Natural killer cell (primary cell): ENCODE measurements around the gene ELOB. TPM values are rescaled to one million over a fixed set of nuclear protein-coding genes. Genes with fewer than 3 reads are reported as not detected.
A peak's percentile ranks its signal among the peaks of the same experiment; 100 is the strongest.

Source experiments
- ATAC-seq, 3 donors: fragments of 150-1000 bp in 2 of 3; fragments of 200-7000 bp in 1 of 3; cut with Tn5 transposase; 1 replicate in 1 of 3; 2 replicates in 2 of 3; pipeline ENCODE4 v1.10.0; 2021; ENCODE audit warnings: mild to moderate bottlenecking in 2 of 3, moderate library complexity in 2 of 3
- DNase-seq, 2 donors: peaks; one replicate each; pipeline versions ENCODE4 v3.0.0 to v3.0.0-alpha.2; 2013 to 2021; ENCODE audit warnings: mixed read lengths in 1 of 2
- H3K27ac ChIP-seq: one replicate; pipeline ENCODE4 v1.5.1; 2013; ENCODE audit warnings: mild to moderate bottlenecking, low read length
- H3K27me3 ChIP-seq: one replicate; pipeline ENCODE4 v1.6.1; 2013; ENCODE audit warnings: low read length; ENCODE audit not compliant: control insufficient read depth, insufficient read depth
- H3K36me3 ChIP-seq: one replicate; pipeline ENCODE4 v1.6.1; 2013; ENCODE audit warnings: low read length; ENCODE audit not compliant: control insufficient read depth, insufficient read depth
- H3K4me1 ChIP-seq: one replicate; pipeline ENCODE4 v1.6.1; 2013; ENCODE audit warnings: low read length; ENCODE audit not compliant: control insufficient read depth, insufficient read depth
- H3K4me3 ChIP-seq: one replicate; pipeline ENCODE4 v1.5.1; 2013; ENCODE audit warnings: low read length
- H3K9me3 ChIP-seq: one replicate; pipeline ENCODE4 v1.6.1; 2013; ENCODE audit warnings: low read length; ENCODE audit not compliant: control insufficient read depth, insufficient read depth
- H3K27ac Mint-ChIP-seq, 2 donors: one replicate each; pipeline ENCODE4 v1.8.0; 2022; ENCODE audit warnings: mild to moderate bottlenecking in 2 of 2, mixed read lengths in 2 of 2, moderate library complexity in 1 of 2
- H3K27me3 Mint-ChIP-seq, 2 donors: one replicate each; pipeline ENCODE4 v1.8.0; 2022; ENCODE audit warnings: low read depth in 2 of 2, mixed read lengths in 2 of 2
- H3K36me3 Mint-ChIP-seq: one replicate; pipeline ENCODE4 v1.8.0; 2022; ENCODE audit warnings: mixed read lengths
- H3K4me1 Mint-ChIP-seq, 2 donors: one replicate each; pipeline ENCODE4 v1.8.0; 2022; ENCODE audit warnings: mixed read lengths in 2 of 2
- H3K4me3 Mint-ChIP-seq: one replicate; pipeline ENCODE4 v1.8.0; 2022; ENCODE audit warnings: mild to moderate bottlenecking, moderate library complexity, mixed read lengths
- H3K9me3 Mint-ChIP-seq, 2 donors: one replicate each; pipeline ENCODE4 v1.8.0; 2022; ENCODE audit warnings: mixed read lengths in 2 of 2
- WGBS: methylation state at CpG from one replicate; pipeline ENCODE4 v1.1.7; 2013; ENCODE audit warnings: missing lambda C conversion rate; ENCODE audit not compliant: insufficient coverage; 5-methylcytosine and 5-hydroxymethylcytosine counted together
- intact Hi-C: fragments of 100-400 bp; cut with micrococcal nuclease; formaldehyde crosslinking; loops from one replicate; pipeline ENCODE4 v1.14.2; 2022
- total RNA-seq, 4 donors: library from RNA; stranded (reverse); fragments of 120-200 nt in 1 of 4; gene quantifications; one replicate each; pipeline versions ENCODE4 v1.2.3 to v1.2.4, GENCODE V29; 2013 to 2022
- TF ChIP-seq, protein P1 (sequence below): fragments of 200-600 bp; IDR thresholded peaks from one replicate; pipeline ENCODE4 v1.8.0; 2022; ENCODE audit warnings: antibody characterized with exemption

The ELOB gene
- total RNA-seq, 3 donors from 2014 or later (not counting 1 experiment from before 2014, with no cell fraction given), result 146 to 207 (median 161) TPM

DNA sequence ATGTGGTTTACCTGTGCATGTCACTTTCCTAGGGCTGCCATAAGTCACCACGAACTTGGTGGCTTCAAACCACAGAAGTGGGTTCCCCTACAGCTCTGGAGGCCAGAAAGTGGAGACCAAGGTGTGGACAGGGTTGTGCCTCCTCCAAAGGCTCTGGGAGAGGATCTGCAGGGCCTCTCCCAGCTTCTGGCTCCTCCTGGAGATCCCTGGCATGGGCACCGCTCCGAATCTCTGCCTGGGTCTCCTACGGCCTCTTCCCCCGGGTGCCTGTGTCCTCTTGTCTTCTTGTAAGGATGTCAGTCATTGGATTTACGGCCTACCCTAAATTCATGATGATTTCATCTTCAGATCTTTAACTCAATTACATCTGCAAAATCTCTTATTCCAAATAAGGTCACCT, 27.1 kb downstream of the ELOB start:
- Mint-ChIP-seq H3K27ac (peak overlapping the region in 1 of 2 donors; percentile 97), H3K27me3 (peaks cover 0 to 2% of the 10 kb centered on the region in 2 donors), H3K9me3 (no peaks in the 10 kb centered on the region), H3K4me3 (peak overlapping the region; percentile 66), H3K4me1 (peaks cover 25 to 33% of the 10 kb centered on the region in 2 donors), H3K36me3 (no peaks in the 10 kb centered on the region)
- peaks cover 36% of the 10 kb centered on the region for H3K4me1 ChIP-seq
- no peaks in the 10 kb centered on the region for H3K36me3 ChIP-seq
- no peaks in the 10 kb centered on the region for H3K27me3 ChIP-seq
- intact Hi-C loops, result no loop called here
- H3K27ac ChIP-seq, result no peak overlapping the region
- TF ChIP-seq, protein P1, sequence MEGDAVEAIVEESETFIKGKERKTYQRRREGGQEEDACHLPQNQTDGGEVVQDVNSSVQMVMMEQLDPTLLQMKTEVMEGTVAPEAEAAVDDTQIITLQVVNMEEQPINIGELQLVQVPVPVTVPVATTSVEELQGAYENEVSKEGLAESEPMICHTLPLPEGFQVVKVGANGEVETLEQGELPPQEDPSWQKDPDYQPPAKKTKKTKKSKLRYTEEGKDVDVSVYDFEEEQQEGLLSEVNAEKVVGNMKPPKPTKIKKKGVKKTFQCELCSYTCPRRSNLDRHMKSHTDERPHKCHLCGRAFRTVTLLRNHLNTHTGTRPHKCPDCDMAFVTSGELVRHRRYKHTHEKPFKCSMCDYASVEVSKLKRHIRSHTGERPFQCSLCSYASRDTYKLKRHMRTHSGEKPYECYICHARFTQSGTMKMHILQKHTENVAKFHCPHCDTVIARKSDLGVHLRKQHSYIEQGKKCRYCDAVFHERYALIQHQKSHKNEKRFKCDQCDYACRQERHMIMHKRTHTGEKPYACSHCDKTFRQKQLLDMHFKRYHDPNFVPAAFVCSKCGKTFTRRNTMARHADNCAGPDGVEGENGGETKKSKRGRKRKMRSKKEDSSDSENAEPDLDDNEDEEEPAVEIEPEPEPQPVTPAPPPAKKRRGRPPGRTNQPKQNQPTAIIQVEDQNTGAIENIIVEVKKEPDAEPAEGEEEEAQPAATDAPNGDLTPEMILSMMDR, result no peak
- no peak overlapping the region for H3K4me3 ChIP-seq
- 84% methylated on average over 6 of the region's 6 CpGs for WGBS
- DNase-seq, result no peak
- ATAC-seq, result no peak
- H3K9me3 ChIP-seq, result peaks cover 7% of the 10 kb centered on the region

DNA sequence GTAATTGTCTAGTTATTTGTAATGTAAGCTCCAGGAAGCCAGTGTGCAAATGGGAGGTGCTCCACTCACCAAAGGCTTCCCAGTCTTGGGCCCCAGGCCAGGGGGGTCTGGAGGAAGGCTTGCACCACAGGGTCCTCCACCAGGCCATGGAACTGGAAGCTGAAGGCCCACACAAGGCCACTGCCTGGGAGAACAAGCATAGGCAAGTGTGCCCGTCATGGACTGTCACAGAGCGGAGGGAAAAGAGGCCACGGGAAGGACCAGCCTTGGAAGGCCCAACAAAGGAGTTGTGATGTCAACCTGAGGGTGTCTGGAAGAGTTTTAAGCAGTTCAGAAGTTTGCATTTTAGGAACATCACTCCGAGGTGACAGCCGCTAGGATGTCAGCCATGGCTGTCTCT, 27.6 kb downstream of the ELOB start:
- peaks cover 7% of the 10 kb centered on the region for H3K9me3 ChIP-seq
- Mint-ChIP-seq H3K36me3 (no peaks in the 10 kb centered on the region), H3K9me3 (no peaks in the 10 kb centered on the region), H3K27me3 (peaks cover 0 to 2% of the 10 kb centered on the region in 2 donors), H3K4me3 (peak overlapping the region; percentile 13), H3K27ac (no peak overlapping the region), H3K4me1 (peaks cover 20 to 29% of the 10 kb centered on the region in 2 donors)
- intact Hi-C loops, result no loop called here
- no peak overlapping the region for H3K27ac ChIP-seq
- H3K27me3 ChIP-seq, result no peaks in the 10 kb centered on the region
- H3K36me3 ChIP-seq, result no peaks in the 10 kb centered on the region
- TF ChIP-seq, protein P1, result no peak
- WGBS, result 93% methylated on average over 5 of the region's 5 CpGs
- peaks cover 32% of the 10 kb centered on the region for H3K4me1 ChIP-seq
- DNase-seq (no peak), ATAC-seq (no peak)
- H3K4me3 ChIP-seq, result no peak overlapping the region

GRCh38 chr16:2748757-2749455, 28.2 kb downstream of the ELOB start:
- Histone ChIP-seq H3K36me3 (no peaks in the 10 kb centered on the region), H3K27me3 (no peaks in the 10 kb centered on the region), H3K4me1 (peaks cover 26% of the 10 kb centered on the region), H3K9me3 (peaks cover 7% of the 10 kb centered on the region), H3K27ac (no peak overlapping the region), H3K4me3 (no peak overlapping the region)
- WGBS, result over 99% methylated on average over 7 of the region's 7 CpGs
- ATAC-seq, result no peak
- Mint-ChIP-seq H3K36me3 (no peaks in the 10 kb centered on the region), H3K9me3 (no peaks in the 10 kb centered on the region), H3K27me3 (peaks cover 0 to 2% of the 10 kb centered on the region in 2 donors), H3K27ac (no peak overlapping the region), H3K4me1 (peaks cover 14 to 23% of the 10 kb centered on the region in 2 donors), H3K4me3 (no peak overlapping the region)
- TF ChIP-seq, protein P1, result no peak
- intact Hi-C loops, result no loop called here
- DNase-seq, result no peak

DNA sequence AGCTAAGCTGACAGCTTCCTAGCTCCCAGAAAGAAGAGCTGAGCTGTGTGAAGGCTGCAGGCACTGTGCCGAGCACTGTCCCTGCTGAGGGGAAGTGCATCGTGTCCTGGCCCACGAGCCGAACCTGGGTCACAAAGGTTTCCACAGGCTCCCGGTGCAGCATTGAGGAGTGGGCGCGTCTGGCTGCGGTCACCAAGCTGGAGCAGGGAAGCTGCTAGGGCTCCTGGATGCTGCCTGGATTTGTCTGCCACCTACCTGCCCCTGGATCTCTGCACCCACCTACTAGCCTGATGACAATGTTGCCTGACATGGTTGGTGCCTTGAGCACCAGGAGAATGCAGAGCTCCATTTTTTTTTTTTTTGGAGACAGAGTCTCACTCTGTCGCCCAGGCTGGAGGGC, 31.1 kb downstream of the ELOB start:
- intact Hi-C loops, result no loop called here
- ATAC-seq (no peak), DNase-seq (no peak)
- H3K9me3 Mint-ChIP-seq, result no peaks in the 10 kb centered on the region
- Histone ChIP-seq H3K4me1 (peaks cover 4% of the 10 kb centered on the region), H3K27ac (no peak overlapping the region), H3K9me3 (no peaks in the 10 kb centered on the region), H3K4me3 (no peak overlapping the region), H3K36me3 (no peaks in the 10 kb centered on the region), H3K27me3 (no peaks in the 10 kb centered on the region)
- H3K27ac Mint-ChIP-seq, result no peak overlapping the region
- no peak overlapping the region for H3K4me3 Mint-ChIP-seq
- 95% methylated on average over 8 of the region's 9 CpGs for WGBS
- TF ChIP-seq, protein P1, result no peak
- H3K27me3 Mint-ChIP-seq, result peaks cover 0 to 2% of the 10 kb centered on the region in 2 donors
- H3K4me1 Mint-ChIP-seq, result peaks cover under 1% of the 10 kb centered on the region in 2 donors
- H3K36me3 Mint-ChIP-seq, result no peaks in the 10 kb centered on the region
